Lower leg skin (tissue), 3 donors: Measurements from ENCODE around the gene PLXDC1.

Source experiments
- POLR2A ChIP-seq, 2 donors: fragments of 450-650 bp; IDR thresholded peaks; one replicate each; pipeline ENCODE4 v1.6.1; 2016 to 2017; ENCODE audit warnings: antibody characterized with exemption in 2 of 2, mild to moderate bottlenecking in 1 of 2, moderate library complexity in 1 of 2
- TF ChIP-seq, protein P1 (sequence below), 3 donors: fragments of 450-650 bp; IDR thresholded peaks; one replicate each; pipeline ENCODE4 v1.5.1; 2016; ENCODE audit warnings: antibody characterized with exemption in 3 of 3, mild to moderate bottlenecking in 3 of 3, moderate library complexity in 2 of 3

DNA sequence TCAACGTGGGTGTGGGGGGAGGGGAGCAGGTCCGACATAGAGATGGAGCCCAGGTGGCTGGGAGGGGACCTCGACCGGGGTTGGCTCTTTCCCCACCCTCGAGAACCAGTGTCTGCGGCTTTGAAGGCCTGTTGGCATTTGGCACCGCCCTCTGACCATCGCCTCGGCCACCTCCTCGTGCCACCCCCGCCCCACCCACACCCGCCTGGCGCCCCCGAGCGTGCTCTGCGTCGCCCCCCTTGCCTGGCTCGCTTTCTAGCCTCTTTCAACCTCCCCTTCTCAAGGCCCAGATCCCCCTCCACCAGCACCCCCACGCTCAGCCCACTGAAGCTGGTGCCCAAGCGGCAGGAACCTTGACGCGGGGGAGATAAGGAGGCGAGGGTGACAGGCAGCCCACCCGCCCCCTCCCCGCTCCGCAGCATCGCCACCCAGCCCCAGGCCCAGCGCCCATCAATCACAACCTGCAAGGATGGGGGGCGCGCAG is 45.4 kb upstream of the PLXDC1 start:
- TF ChIP-seq, protein P1, sequence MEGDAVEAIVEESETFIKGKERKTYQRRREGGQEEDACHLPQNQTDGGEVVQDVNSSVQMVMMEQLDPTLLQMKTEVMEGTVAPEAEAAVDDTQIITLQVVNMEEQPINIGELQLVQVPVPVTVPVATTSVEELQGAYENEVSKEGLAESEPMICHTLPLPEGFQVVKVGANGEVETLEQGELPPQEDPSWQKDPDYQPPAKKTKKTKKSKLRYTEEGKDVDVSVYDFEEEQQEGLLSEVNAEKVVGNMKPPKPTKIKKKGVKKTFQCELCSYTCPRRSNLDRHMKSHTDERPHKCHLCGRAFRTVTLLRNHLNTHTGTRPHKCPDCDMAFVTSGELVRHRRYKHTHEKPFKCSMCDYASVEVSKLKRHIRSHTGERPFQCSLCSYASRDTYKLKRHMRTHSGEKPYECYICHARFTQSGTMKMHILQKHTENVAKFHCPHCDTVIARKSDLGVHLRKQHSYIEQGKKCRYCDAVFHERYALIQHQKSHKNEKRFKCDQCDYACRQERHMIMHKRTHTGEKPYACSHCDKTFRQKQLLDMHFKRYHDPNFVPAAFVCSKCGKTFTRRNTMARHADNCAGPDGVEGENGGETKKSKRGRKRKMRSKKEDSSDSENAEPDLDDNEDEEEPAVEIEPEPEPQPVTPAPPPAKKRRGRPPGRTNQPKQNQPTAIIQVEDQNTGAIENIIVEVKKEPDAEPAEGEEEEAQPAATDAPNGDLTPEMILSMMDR (IDR thresholded peaks at IDR 0.05), result no peak
- TF ChIP-seq POLR2A (IDR thresholded peaks at IDR 0.05), result no peak
